Fibroblast of pulmonary artery (primary cell): ENCODE results near the gene PACS2.

Experiments used
- DNase-seq: peaks from one replicate; pipeline ENCODE4 v3.0.0-alpha.2; 2010; ENCODE audit warnings: low read depth
- H3K4me3 ChIP-seq: replicated peaks from 2 replicates; pipeline ENCODE4 v1.5.1; 2011; ENCODE audit warnings: low read depth, mild to moderate bottlenecking, control low read depth, low read length, moderate library complexity
- CTCF ChIP-seq: IDR thresholded peaks from 2 replicates; pipeline ENCODE4 v1.5.1; 2011; ENCODE audit warnings: mild to moderate bottlenecking, control low read depth, low read length, inconsistent platforms; ENCODE audit errors: missing control alignments

Gene PACS2

GRCh38 chr14:105383083-105383730 is 68.7 kb downstream of the PACS2 start:
- TF ChIP-seq CTCF, result no peak
- H3K4me3 ChIP-seq, result no peak overlapping the region

GRCh38 chr14:105384041-105384557 is 69.6 kb downstream of the PACS2 start:
- no peak overlapping the region for H3K4me3 ChIP-seq
- DNase-seq, result no peak
- no peak for TF ChIP-seq CTCF

More at GRCh38 chr14:105383083-105383730, 68.7 kb downstream of the PACS2 start:
- no peak for DNase-seq

DNA sequence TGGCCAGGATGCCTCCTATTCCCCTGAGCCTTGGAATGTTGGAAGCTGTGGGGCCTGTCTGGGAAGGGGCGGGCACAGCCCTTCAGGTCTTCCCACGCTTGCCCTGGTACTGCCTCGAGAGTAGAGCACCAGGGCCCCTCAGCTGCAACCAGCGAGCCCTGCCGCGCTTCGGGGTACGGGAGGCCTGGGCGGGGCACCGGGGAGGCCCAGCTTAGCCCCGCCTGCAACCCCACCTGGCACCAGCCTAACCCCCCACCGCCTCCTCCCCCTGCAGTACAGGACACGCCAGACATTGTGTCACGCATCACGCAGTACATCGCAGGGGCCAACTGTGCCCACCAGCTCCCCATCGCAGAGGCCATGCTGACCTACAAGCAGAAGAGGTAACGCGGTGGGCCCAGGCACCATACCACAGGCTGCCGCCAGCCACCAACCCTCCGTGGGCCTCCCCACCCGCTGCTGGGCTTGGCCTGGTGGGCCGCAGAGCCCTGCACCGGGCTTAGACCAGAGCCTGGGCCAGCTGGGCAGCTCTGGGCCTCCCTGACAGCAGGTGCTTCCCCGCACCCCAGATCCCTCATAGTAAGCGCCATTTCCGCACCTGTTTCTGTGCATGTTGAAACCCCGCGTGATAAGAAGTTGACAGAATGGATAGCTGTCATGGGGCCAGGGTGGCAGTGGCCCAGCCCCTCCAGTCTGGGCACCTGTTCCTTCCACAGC is 70.2 kb downstream of the PACS2 start:
- DNase-seq, result no peak
- TF ChIP-seq CTCF, result no peak
- H3K4me3 ChIP-seq, result no peak overlapping the region

DNA sequence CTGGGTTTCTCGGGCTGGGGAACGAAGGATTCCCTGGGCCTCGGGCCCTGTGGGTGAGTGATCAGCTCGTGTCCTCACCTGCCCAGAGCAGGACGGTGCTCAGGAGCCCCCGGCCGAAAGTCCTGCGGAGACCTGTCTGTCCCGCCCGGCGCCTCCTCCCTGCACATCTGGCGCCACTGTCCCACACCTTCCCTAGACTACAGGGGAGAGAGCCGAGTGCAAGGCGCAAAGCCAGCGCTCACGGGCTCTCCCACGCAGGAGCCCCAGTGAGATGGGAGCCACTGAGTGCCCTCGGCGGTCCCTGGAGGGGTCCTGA is 70.7 kb downstream of the PACS2 start:
- TF ChIP-seq CTCF, result no peak
- H3K4me3 ChIP-seq, result no peak overlapping the region
- DNase-seq, result no peak

GRCh38 chr14:105385698-105386365 is 71.3 kb downstream of the PACS2 start:
- no peak for DNase-seq
- H3K4me3 ChIP-seq, result no peak overlapping the region
- TF ChIP-seq CTCF, result no peak

- DNase-seq, result no peak
- no peak overlapping the region for H3K4me3 ChIP-seq
- TF ChIP-seq CTCF, result no peak
Measured at GRCh38 chr14:105386581-105387529, 72.3 kb downstream of the PACS2 start.
